ENCODE results near the gene SPRR5. TPM values are rescaled to one million over a fixed set of nuclear protein-coding genes. Genes with fewer than 3 reads are reported as not detected.

SPRR5 gene
- total and polyA plus RNA-seq, 2 experiments from 2014 or later, result not detected

- no peak for TF ChIP-seq ZNF462 (CRISPR knock-in tag; IDR thresholded peaks at IDR 0.05)
- no peak for TF ChIP-seq JUNB (IDR thresholded peaks at IDR 0.05; ENCODE audit: unreplicated experiment)
- no peak for TF ChIP-seq CTCF (conservative IDR thresholded peaks at IDR 0.05; ENCODE audit: low read depth in 2 of 2)
- no peak for TF ChIP-seq ZNF114 (CRISPR knock-in tag; IDR thresholded peaks at IDR 0.05)
- no peak for TF ChIP-seq EZH2phosphoT487 (IDR thresholded peaks at IDR 0.05; ENCODE audit: unreplicated experiment)
- TF ChIP-seq ETS1 (IDR thresholded peaks at IDR 0.05), result no peak
- TF ChIP-seq NANOG (IDR thresholded peaks at IDR 0.05; ENCODE audit: borderline replicate concordance), result no peak
- TF ChIP-seq ZNF331 (CRISPR knock-in tag; IDR thresholded peaks at IDR 0.05; ENCODE audit: low read depth), result no peak
- TF ChIP-seq STAT1 (IDR thresholded peaks at IDR 0.05; ENCODE audit: unreplicated experiment), result no peak
These were observed 12.9 kb downstream of the SPRR5 start (continued) for GRCh38 chr1:152959801-152960451.

Measured in GM23338 (cell line).